Astrocyte (in vitro differentiated cells and primary cell): ENCODE data around the gene RSPH10B.
"Not testable (repeated sequence)": the region's sequence is repeated elsewhere in the genome, so short reads cannot be mapped to it uniquely, and the experiment has no call there.

Experiments
- CTCF ChIP-seq: IDR thresholded peaks from 2 replicates; pipeline ENCODE4 v1.5.1; 2011; ENCODE audit warnings: low read depth, mild to moderate bottlenecking, inconsistent platforms, low read length, moderate library complexity; ENCODE audit not compliant: insufficient read depth
- EZH2 ChIP-seq: IDR thresholded peaks from 2 replicates; pipeline ENCODE4 v1.6.1; 2012; ENCODE audit warnings: mild to moderate bottlenecking, low read length, inconsistent platforms; ENCODE audit not compliant: insufficient read depth

GRCh38 chr7:5931250-5931649 lies 39.2 kb downstream of the RSPH10B start:
- not testable (repeated sequence) for TF ChIP-seq CTCF, EZH2
